Endothelial cell of umbilical vein (primary cell): ENCODE data around the gene PSMB3. TPM values are rescaled to one million over a fixed set of nuclear protein-coding genes. Genes with fewer than 3 reads are reported as not detected.

Experiments used
- BruUV-seq: library from RNA; stranded (reverse); fragments of 400-500 nt; replicated peaks from 2 replicates; lab custom pipeline; 2021; lab: Mats Ljungman, UMichigan
- CTCF ChIA-PET: fragments of 300-600, 350-600 bp; sonication (Branson Sonifier 250); formaldehyde crosslinking; loops from one replicate; lab custom pipeline; 2021; ENCODE audit warnings: antibody characterized with exemption, inconsistent platforms; lab: Charles Lee
- POLR2A ChIA-PET: fragments of 300-600, 350-600 bp; sonication (Branson Sonifier 250); formaldehyde crosslinking; loops from one replicate; lab custom pipeline; 2021; ENCODE audit warnings: antibody characterized with exemption, inconsistent platforms; lab: Charles Lee
- DNase-seq: peaks from one replicate; pipeline ENCODE4 v3.0.0-alpha.2; 2011; ENCODE audit warnings: low read depth, low spot score
- FAIRE-seq: peaks from 2 replicates; lab custom pipeline; 2011; peaks lifted over from hg19 to GRCh38; lab: Jason Lieb, UNC
- H2AFZ ChIP-seq: 2 replicates; pipeline ENCODE4 v1.6.0; 2012; ENCODE audit warnings: low read depth, low read length, control low read depth, inconsistent platforms
- H3K27ac ChIP-seq: 2 replicates; pipeline ENCODE4 v1.5.1; 2011; ENCODE audit warnings: low read depth, mild to moderate bottlenecking, control low read depth, low read length, moderate library complexity; ENCODE audit not compliant: insufficient read depth
- H3K27me3 ChIP-seq, 2 experiments: 2 replicates each; pipeline versions ENCODE4 v1.6.0 to v1.6.1; 2011; ENCODE audit warnings: low read length in 2 of 2, mixed read lengths in 1 of 2; ENCODE audit not compliant: control insufficient read depth in 2 of 2, insufficient read depth in 2 of 2
- H3K36me3 ChIP-seq, 2 experiments: 2 replicates in 1 of 2; 3 replicates in 1 of 2; pipeline ENCODE4 v1.5.1; 2011; ENCODE audit warnings: low read length in 2 of 2, mild to moderate bottlenecking in 1 of 2, moderate library complexity in 1 of 2; ENCODE audit not compliant: control insufficient read depth in 2 of 2, insufficient read depth in 2 of 2; ENCODE audit errors: extremely low read depth in 1 of 2
- H3K4me1 ChIP-seq: 3 replicates; pipeline ENCODE4 v1.5.1; 2011; ENCODE audit warnings: mild to moderate bottlenecking, low read length; ENCODE audit not compliant: control insufficient read depth, insufficient read depth; ENCODE audit errors: extremely low read depth
- H3K4me2 ChIP-seq: 2 replicates; pipeline ENCODE4 v1.6.1; 2011; ENCODE audit warnings: low read length, control low read depth, mixed read lengths; ENCODE audit not compliant: insufficient read depth
- H3K4me3 ChIP-seq, 3 experiments: fragments of 200-600 bp in 1 of 3; sonication (generic), shearing (Covaris generic) in 1 of 3; replicated peaks in 1 of 3; 2 replicates each; pipeline ENCODE4 v1.5.1; 2011 to 2016; ENCODE audit warnings: control low read depth in 3 of 3, low read length in 3 of 3, mild to moderate bottlenecking in 2 of 3, inconsistent platforms in 1 of 3, low read depth in 1 of 3, moderate library complexity in 1 of 3; ENCODE audit not compliant: insufficient read depth in 1 of 3
- H3K79me2 ChIP-seq: 2 replicates; pipeline ENCODE4 v1.6.0; 2012; ENCODE audit warnings: low read length, inconsistent platforms; ENCODE audit not compliant: control insufficient read depth, insufficient read depth
- H3K9ac ChIP-seq: replicated peaks from 2 replicates; pipeline ENCODE3; 2011; ENCODE audit warnings: low read length, control low read depth; ENCODE audit not compliant: insufficient read depth; ENCODE audit errors: extremely low read depth
- H3K9me1 ChIP-seq: replicated peaks from 3 replicates; pipeline ENCODE4 v1.6.0; 2011; ENCODE audit warnings: mild to moderate bottlenecking, low read length; ENCODE audit not compliant: control insufficient read depth, insufficient read depth; ENCODE audit errors: extremely low read depth
- H3K9me3 ChIP-seq: replicated peaks from 2 replicates; pipeline ENCODE4 v1.5.1; 2012; ENCODE audit warnings: low read length, inconsistent platforms; ENCODE audit not compliant: control insufficient read depth, insufficient read depth
- H4K20me1 ChIP-seq: replicated peaks from 2 replicates; pipeline ENCODE3; 2011; ENCODE audit warnings: mild to moderate bottlenecking, low read length; ENCODE audit not compliant: control insufficient read depth, insufficient read depth; ENCODE audit errors: extremely low read depth
- EZH2 ChIP-seq: IDR thresholded peaks from 2 replicates; pipeline ENCODE4 v1.6.1; 2012; ENCODE audit warnings: borderline replicate concordance, low read depth, mild to moderate bottlenecking, moderate library complexity, low read length, inconsistent platforms; ENCODE audit not compliant: severe bottlenecking
- FOS ChIP-seq: IDR thresholded peaks from 2 replicates; pipeline ENCODE4 v1.6.1; 2011; ENCODE audit warnings: mild to moderate bottlenecking, low read length, moderate library complexity, borderline replicate concordance; ENCODE audit not compliant: insufficient read depth
- GATA2 ChIP-seq: IDR thresholded peaks from 2 replicates; pipeline ENCODE4 v1.7.0; 2011; ENCODE audit warnings: low read depth, mild to moderate bottlenecking, moderate library complexity, mixed read lengths, low read length; ENCODE audit not compliant: insufficient read length, insufficient read depth
- JUN ChIP-seq: IDR thresholded peaks from 2 replicates; pipeline ENCODE4 v1.6.1; 2011; ENCODE audit warnings: borderline replicate concordance, low read depth; ENCODE audit not compliant: insufficient read length, insufficient read depth
- MYC ChIP-seq: IDR thresholded peaks from one replicate; pipeline ENCODE4 v1.6.1; 2011; ENCODE audit warnings: mild to moderate bottlenecking, low read depth, low read length
- POLR2A ChIP-seq: IDR thresholded peaks from 2 replicates; pipeline ENCODE4 v1.6.1; 2012; ENCODE audit warnings: low read depth, mild to moderate bottlenecking, control low read depth, low read length
- POLR2AphosphoS5 ChIP-seq: IDR thresholded peaks from 2 replicates; pipeline ENCODE4 v1.6.1; 2012; ENCODE audit warnings: low read depth, mild to moderate bottlenecking, control low read depth, low read length, moderate library complexity; ENCODE audit not compliant: insufficient read depth
- dilution Hi-C: fragments of 300-500 bp; cut with MboI; formaldehyde crosslinking; loops from one replicate; pipeline ENCODE4 v1.15.0; 2019; ENCODE audit warnings: low sequenced_read_pairs; ENCODE audit not compliant: extremely low pct_ligation_motif_present
- intact Hi-C: fragments of 100-400 bp; cut with micrococcal nuclease; formaldehyde crosslinking; loops from one replicate; pipeline ENCODE4 v1.10.0; 2022
- polyA plus RNA-seq, 4 experiments: library from polyadenylated mRNA; depleted of rRNA in 3 of 4; stranded (reverse) in 3 of 4; unstranded in 1 of 4; fragments of >200 nt; gene quantifications; 2 replicates each; pipeline versions ENCODE4 v1.2.1 to v1.2.3, GENCODE V29; 2011 to 2012; ENCODE audit warnings: missing spikeins in 1 of 4
- total RNA-seq: library from RNA; stranded (reverse); gene quantifications from 2 replicates; pipeline ENCODE4 v1.2.3, GENCODE V29; 2021
- TF ChIP-seq, protein P1 (sequence below): IDR thresholded peaks from 2 replicates; pipeline ENCODE4 v1.6.1; 2011; ENCODE audit not compliant: insufficient read depth, insufficient read length
- TF ChIP-seq, protein P2 (sequence below), 2 donors: IDR thresholded peaks; 1 replicate in 1 of 2; 2 replicates in 1 of 2; pipeline ENCODE4 v1.5.1; 2011; ENCODE audit warnings: low read length in 2 of 2, mild to moderate bottlenecking in 2 of 2, moderate library complexity in 2 of 2, control low read depth in 1 of 2, inconsistent platforms in 1 of 2, low read depth in 1 of 2; ENCODE audit not compliant: insufficient read depth in 1 of 2; ENCODE audit errors: extremely low read depth in 1 of 2

The PSMB3 gene
- total and polyA plus RNA-seq, 2 donors (not counting 3 experiments of a cell fraction or from before 2014, with no cell fraction given), result 213 to 685 TPM

DNA sequence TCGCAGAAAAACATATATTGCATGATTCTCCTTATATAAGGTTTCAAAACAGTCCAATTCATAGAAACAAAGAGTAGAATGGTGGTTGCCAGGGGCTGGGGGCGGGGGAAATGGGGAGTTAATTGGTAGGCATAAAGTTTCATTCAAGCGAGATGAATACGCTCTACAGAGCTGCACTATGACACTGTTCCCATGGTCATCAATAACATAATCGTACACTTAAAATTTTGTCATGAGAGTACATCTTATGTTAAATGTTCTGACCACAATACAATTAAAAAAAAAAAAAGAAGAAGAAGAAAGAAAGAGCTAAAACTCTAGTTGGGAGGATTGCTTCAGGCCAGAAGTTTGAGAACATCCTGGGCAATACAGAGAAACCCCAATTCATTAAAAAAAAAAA is 41.7 kb downstream of the PSMB3 start:
- FAIRE-seq (no peak), DNase-seq (no peak)
- dilution Hi-C loops, result no loop called here
- Histone ChIP-seq H3K9ac (no peak overlapping the region), H3K4me2 (no peak overlapping the region), H3K27me3 (no peaks in the 10 kb centered on the region), H3K9me1 (no peaks in the 10 kb centered on the region), H3K27ac (no peak overlapping the region), H4K20me1 (no peaks in the 10 kb centered on the region), H3K36me3 (peaks cover 0 to 7% of the 10 kb centered on the region in 2 experiments), H2AFZ (no peak overlapping the region), H3K79me2 (peaks cover 60% of the 10 kb centered on the region), H3K4me3 (no peak overlapping the region), H3K9me3 (no peaks in the 10 kb centered on the region), H3K4me1 (peaks cover 34% of the 10 kb centered on the region)
- CTCF ChIA-PET, result interaction anchor here (0.7 kb wide), 1 partner anchor 191 kb away, joined by 3 read pairs; no protein-coding TSS in a partner anchor
- BruUV-seq, result no TSS peak
- intact Hi-C loops, result no loop called here
- POLR2A ChIA-PET, result no interaction called here
- no peak for TF ChIP-seq MYC
- TF ChIP-seq, protein P1, sequence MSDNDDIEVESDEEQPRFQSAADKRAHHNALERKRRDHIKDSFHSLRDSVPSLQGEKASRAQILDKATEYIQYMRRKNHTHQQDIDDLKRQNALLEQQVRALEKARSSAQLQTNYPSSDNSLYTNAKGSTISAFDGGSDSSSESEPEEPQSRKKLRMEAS, result no peak
- TF ChIP-seq FOS, result no peak
- TF ChIP-seq POLR2AphosphoS5, result no peak
- no peak for TF ChIP-seq GATA2
- TF ChIP-seq EZH2, result no peak
- TF ChIP-seq, protein P2, sequence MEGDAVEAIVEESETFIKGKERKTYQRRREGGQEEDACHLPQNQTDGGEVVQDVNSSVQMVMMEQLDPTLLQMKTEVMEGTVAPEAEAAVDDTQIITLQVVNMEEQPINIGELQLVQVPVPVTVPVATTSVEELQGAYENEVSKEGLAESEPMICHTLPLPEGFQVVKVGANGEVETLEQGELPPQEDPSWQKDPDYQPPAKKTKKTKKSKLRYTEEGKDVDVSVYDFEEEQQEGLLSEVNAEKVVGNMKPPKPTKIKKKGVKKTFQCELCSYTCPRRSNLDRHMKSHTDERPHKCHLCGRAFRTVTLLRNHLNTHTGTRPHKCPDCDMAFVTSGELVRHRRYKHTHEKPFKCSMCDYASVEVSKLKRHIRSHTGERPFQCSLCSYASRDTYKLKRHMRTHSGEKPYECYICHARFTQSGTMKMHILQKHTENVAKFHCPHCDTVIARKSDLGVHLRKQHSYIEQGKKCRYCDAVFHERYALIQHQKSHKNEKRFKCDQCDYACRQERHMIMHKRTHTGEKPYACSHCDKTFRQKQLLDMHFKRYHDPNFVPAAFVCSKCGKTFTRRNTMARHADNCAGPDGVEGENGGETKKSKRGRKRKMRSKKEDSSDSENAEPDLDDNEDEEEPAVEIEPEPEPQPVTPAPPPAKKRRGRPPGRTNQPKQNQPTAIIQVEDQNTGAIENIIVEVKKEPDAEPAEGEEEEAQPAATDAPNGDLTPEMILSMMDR (IDR thresholded peaks at IDR 0.05; ENCODE audit: extremely low read depth in 1 of 2, insufficient read depth in 1 of 2, low read depth in 1 of 2, low read length in 2 of 2), result no peak
- no peak for TF ChIP-seq POLR2A
- TF ChIP-seq JUN, result no peak
